ENCODE measurements around the gene GPR75. TPM values are rescaled to one million over a fixed set of nuclear protein-coding genes. Genes with fewer than 3 reads are reported as not detected.

GPR75 gene
- total RNA-seq: 4.2 TPM

DNA sequence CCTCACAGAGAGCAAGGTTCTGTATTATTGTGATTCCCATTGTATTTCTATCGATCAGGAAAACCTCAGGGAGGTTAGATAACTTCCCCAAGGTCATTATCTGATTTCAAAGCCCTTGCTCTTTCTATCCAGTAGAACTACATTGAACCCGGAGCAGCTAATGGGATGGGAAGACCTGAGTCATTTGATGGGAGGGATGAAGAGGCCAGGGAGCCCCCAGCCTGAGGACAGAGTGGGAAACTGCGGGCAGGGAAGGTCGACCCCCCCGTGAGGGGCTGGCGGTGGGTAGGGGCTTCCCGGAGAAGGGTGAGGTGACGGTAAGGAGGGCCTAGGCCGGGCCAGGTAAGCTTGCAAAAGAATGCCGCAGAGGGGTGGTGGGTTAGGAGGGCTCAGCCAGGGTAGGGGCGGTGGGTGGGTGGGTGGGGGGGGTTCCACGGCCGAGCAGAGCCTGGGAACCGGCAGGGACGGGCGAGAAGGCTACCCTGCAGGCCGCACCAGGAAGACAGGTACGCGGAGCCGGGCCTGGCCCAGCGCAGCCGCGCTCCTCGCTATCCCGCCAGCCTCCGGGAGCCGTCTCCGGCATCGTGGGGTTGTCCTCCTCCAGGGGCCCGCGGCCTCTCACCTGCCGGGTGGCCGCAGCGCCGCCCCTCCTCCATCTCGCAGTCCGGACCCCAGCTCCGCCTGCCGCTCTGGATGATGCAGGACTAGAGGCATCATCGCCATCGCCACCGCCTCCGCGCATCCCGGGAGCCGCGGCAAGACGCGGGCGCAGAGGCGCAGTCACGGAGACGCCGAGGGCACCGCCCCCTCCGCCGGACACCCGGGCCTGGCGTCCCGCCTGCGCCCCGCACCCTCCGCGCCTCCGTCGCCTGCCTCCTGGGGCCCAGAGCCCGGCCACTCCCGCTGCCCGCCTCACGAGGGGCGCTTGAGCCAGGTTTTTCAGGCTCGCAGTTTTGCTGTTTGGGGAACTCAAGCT is at the start of gene GPR75:
TSS of gene GPR75 (minus strand) at position 762 of the 976 bp plus-strand sequence. CDS start 5,211 bp downstream, outside the sequence.

Other genes starting within 250 kb of the GPR75 start
- gene CHAC2, start 92.2 kb downstream of the GPR75 start, total RNA-seq: 2.2 TPM
- gene ASB3, start 73.0 kb downstream of the GPR75 start, total RNA-seq: 69.9 TPM
- gene ERLEC1, start 72.9 kb downstream of the GPR75 start, total RNA-seq: 85.4 TPM
- 69.7 TPM for gene PSME4, start 111.0 kb upstream of the GPR75 start, total RNA-seq

Data from camera-type eye (tissue), 1 donor.